Measurements from ENCODE around the gene SCNN1B.
A peak's percentile ranks its signal among the peaks of the same experiment; 100 is the strongest.
"Not testable (repeated sequence)": the region's sequence is repeated elsewhere in the genome, so short reads cannot be mapped to it uniquely, and the experiment has no call there.

The SCNN1B gene

GRCh38 chr16:23288726-23289512 lies 13.2 kb upstream of the SCNN1B start:
- no peak for DNase-seq (ENCODE audit: low read depth in 2 of 3, low spot score in 2 of 3)

GRCh38 chr16:23290189-23291062 lies 11.7 kb upstream of the SCNN1B start:
- DNase-seq (ENCODE audit: low read depth in 2 of 3, low spot score in 2 of 3) = no peak

GRCh38 chr16:23293016-23293415 lies 9.1 kb upstream of the SCNN1B start:
- DNase-seq (ENCODE audit: low read depth in 2 of 3, low spot score in 2 of 3) = no peak

- DNase-seq (ENCODE audit: low read depth in 2 of 3, low spot score in 2 of 3) = no peak
These were observed 7.8 kb upstream of the SCNN1B start for GRCh38 chr16:23294260-23294659.

- peak in 1 of 3 experiments; percentile 3 for DNase-seq (ENCODE audit: low read depth in 2 of 3, low spot score in 2 of 3)
These were observed 5.1 kb upstream of the SCNN1B start for GRCh38 chr16:23296994-23297393.

- no peak for DNase-seq (ENCODE audit: low read depth in 2 of 3, low spot score in 2 of 3)
These were observed 3.7 kb upstream of the SCNN1B start for GRCh38 chr16:23298290-23298915.

GRCh38 chr16:23299815-23300214 lies 2.3 kb upstream of the SCNN1B start:
- DNase-seq (ENCODE audit: low read depth in 2 of 3, low spot score in 2 of 3) = not testable (repeated sequence)

- DNase-seq (ENCODE audit: low read depth in 2 of 3, low spot score in 2 of 3) = no peak
These were observed 654 bp upstream of the SCNN1B start for GRCh38 chr16:23301251-23302044.

- no peak for DNase-seq (ENCODE audit: low read depth in 2 of 3, low spot score in 2 of 3)
These were observed 1.6 kb downstream of the SCNN1B start for GRCh38 chr16:23303685-23304084.

- no peak for DNase-seq (ENCODE audit: low read depth in 2 of 3, low spot score in 2 of 3)
These were observed 2.5 kb downstream of the SCNN1B start for GRCh38 chr16:23304620-23305019.

- no peak for DNase-seq (ENCODE audit: low read depth in 2 of 3, low spot score in 2 of 3)
These were observed 4.3 kb downstream of the SCNN1B start for GRCh38 chr16:23306199-23307100.

- no peak for DNase-seq (ENCODE audit: low read depth in 2 of 3, low spot score in 2 of 3)
These were observed 8.1 kb downstream of the SCNN1B start for GRCh38 chr16:23310217-23310616.

- no peak for DNase-seq (ENCODE audit: low read depth in 2 of 3, low spot score in 2 of 3)
These were observed 8.6 kb downstream of the SCNN1B start for GRCh38 chr16:23310744-23311143.

- DNase-seq (ENCODE audit: low read depth in 2 of 3, low spot score in 2 of 3) = no peak
These were observed 14.1 kb downstream of the SCNN1B start for GRCh38 chr16:23316232-23316631.

- DNase-seq (ENCODE audit: low read depth in 2 of 3, low spot score in 2 of 3) = no peak
These were observed 14.6 kb downstream of the SCNN1B start for GRCh38 chr16:23316634-23317265.

GRCh38 chr16:23317266-23317661 lies 15.2 kb downstream of the SCNN1B start:
- no peak for DNase-seq (ENCODE audit: low read depth in 2 of 3, low spot score in 2 of 3)

GRCh38 chr16:23317751-23318150 lies 15.6 kb downstream of the SCNN1B start:
- no peak for DNase-seq (ENCODE audit: low read depth in 2 of 3, low spot score in 2 of 3)

GRCh38 chr16:23318639-23319038 lies 16.5 kb downstream of the SCNN1B start:
- DNase-seq (ENCODE audit: low read depth in 2 of 3, low spot score in 2 of 3) = no peak

- no peak for DNase-seq (ENCODE audit: low read depth in 2 of 3, low spot score in 2 of 3)
These were observed 17.9 kb downstream of the SCNN1B start for GRCh38 chr16:23319861-23320615.
